Esophagus muscularis mucosa (tissue), 4 donors: ENCODE measurements around the gene SEPTIN5.

Experiments used
- EP300 ChIP-seq: sonication (generic); formaldehyde crosslinking; IDR thresholded peaks from one replicate; pipeline ENCODE4 v1.6.1; 2017; ENCODE audit warnings: antibody characterized with exemption
- POLR2A ChIP-seq: fragments of 450-650 bp; IDR thresholded peaks from one replicate; pipeline ENCODE4 v1.6.1; 2017; ENCODE audit warnings: antibody characterized with exemption, moderate library complexity, mild to moderate bottlenecking, low read depth
- POLR2AphosphoS5 ChIP-seq, 2 donors: sonication (generic); formaldehyde crosslinking; IDR thresholded peaks; one replicate each; pipeline ENCODE4 v1.6.1; 2017; ENCODE audit warnings: antibody characterized with exemption in 2 of 2
- TF ChIP-seq, protein P1 (sequence below), 3 experiments: fragments of 200-600 bp in 2 of 3; fragments of 450-650 bp in 1 of 3; sonication (generic) in 2 of 3; IDR thresholded peaks; one replicate each; pipeline ENCODE4 v1.5.1; 2017 to 2019; ENCODE audit warnings: antibody characterized with exemption in 3 of 3, mild to moderate bottlenecking in 2 of 3, moderate library complexity in 1 of 3

DNA sequence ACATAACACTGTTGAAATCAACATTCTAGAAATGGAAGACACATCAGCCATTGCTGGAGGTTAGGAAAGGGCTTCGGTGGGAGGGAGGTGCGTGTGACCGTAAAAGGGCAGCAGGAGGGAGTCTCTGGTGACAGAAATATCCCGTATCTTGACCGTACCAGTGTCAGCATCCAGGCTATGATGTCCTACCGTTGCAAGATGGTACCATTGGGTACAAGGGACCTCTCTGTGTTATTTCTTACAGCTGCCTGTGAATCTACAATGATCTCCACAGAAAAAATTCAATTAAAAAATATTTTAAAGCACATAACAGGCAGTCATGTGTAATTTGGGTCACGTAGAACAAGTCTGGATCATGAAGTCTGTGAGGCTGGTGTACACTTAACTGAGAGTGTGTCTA lies 27.4 kb upstream of the SEPTIN5 start:
- TF ChIP-seq, protein P1, sequence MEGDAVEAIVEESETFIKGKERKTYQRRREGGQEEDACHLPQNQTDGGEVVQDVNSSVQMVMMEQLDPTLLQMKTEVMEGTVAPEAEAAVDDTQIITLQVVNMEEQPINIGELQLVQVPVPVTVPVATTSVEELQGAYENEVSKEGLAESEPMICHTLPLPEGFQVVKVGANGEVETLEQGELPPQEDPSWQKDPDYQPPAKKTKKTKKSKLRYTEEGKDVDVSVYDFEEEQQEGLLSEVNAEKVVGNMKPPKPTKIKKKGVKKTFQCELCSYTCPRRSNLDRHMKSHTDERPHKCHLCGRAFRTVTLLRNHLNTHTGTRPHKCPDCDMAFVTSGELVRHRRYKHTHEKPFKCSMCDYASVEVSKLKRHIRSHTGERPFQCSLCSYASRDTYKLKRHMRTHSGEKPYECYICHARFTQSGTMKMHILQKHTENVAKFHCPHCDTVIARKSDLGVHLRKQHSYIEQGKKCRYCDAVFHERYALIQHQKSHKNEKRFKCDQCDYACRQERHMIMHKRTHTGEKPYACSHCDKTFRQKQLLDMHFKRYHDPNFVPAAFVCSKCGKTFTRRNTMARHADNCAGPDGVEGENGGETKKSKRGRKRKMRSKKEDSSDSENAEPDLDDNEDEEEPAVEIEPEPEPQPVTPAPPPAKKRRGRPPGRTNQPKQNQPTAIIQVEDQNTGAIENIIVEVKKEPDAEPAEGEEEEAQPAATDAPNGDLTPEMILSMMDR (IDR thresholded peaks at IDR 0.05) = no peak
- TF ChIP-seq POLR2AphosphoS5 (IDR thresholded peaks at IDR 0.05) = no peak
- TF ChIP-seq POLR2A = no peak
- TF ChIP-seq EP300 = no peak
